ENCODE results near the gene FAM3D. TPM values are rescaled to one million over a fixed set of nuclear protein-coding genes. Genes with fewer than 3 reads are reported as not detected.
A peak's percentile ranks its signal among the peaks of the same experiment; 100 is the strongest.

The FAM3D gene
- total and polyA plus RNA-seq, 2 of the 8 experiments (the other 6 are each of a cell fraction or from before 2014, with no cell fraction given): not detected

- TF ChIP-seq RAD21 (IDR thresholded peaks at IDR 0.05 in 1 of 2, conservative IDR thresholded peaks at IDR 0.05 in 1 of 2; ENCODE audit: low read depth in 2 of 2, low read length in 2 of 2): peak; percentile 67 to 75
These were observed 7.4 kb downstream of the FAM3D start (continued) for GRCh38 chr3:58659051-58659675.
